HUES6 (cell line): ENCODE measurements around the gene CCDC14.
"Not testable (repeated sequence)": the region's sequence is repeated elsewhere in the genome, so short reads cannot be mapped to it uniquely, and the experiment has no call there.

Source experiments
- H3K27ac ChIP-seq: 2 replicates; pipeline ENCODE4 v1.7.0; 2013; ENCODE audit warnings: low read depth, mild to moderate bottlenecking, low read length, inconsistent platforms
- H3K27me3 ChIP-seq: 2 replicates; pipeline ENCODE4 v1.6.1; 2013; ENCODE audit warnings: low read length; ENCODE audit not compliant: control insufficient read depth, insufficient read depth
- H3K36me3 ChIP-seq: 2 replicates; pipeline ENCODE4 v1.6.1; 2013; ENCODE audit warnings: low read length; ENCODE audit not compliant: control insufficient read depth, insufficient read depth
- H3K4me1 ChIP-seq: 2 replicates; pipeline ENCODE4 v1.6.1; 2013; ENCODE audit warnings: low read length; ENCODE audit not compliant: control insufficient read depth, insufficient read depth
- H3K4me3 ChIP-seq: 2 replicates; pipeline ENCODE4 v1.5.1; 2013; ENCODE audit warnings: low read depth, low read length
- H3K9ac ChIP-seq: one replicate; pipeline ENCODE4 v1.6.1; 2013; ENCODE audit warnings: mild to moderate bottlenecking, low read length
- H3K9me3 ChIP-seq: 2 replicates; pipeline ENCODE4 v1.6.1; 2013; ENCODE audit warnings: low read depth, low read length; ENCODE audit not compliant: control insufficient read depth, insufficient read depth

Gene CCDC14

DNA sequence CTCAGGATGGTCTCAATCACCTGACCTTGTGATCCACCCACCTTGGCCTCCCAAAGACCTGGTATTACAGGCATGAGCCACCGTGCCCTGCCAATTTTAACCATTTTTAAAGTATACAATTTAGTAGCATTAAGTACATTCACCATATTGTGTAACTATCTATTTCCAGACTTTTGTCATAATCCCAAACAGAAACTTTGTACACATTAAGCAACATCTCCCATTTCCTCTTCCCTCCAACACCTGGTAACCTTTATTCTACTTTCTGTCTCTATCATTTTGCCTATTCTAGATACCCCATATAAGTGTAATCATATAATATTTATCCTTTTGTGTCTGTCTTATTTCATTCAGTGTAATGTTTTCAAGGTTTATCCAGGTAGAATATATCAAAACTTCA is 68.0 kb downstream of the CCDC14 start:
- Histone ChIP-seq H3K27me3 (no peaks in the 10 kb centered on the region), H3K36me3 (no peaks in the 10 kb centered on the region), H3K9me3 (peaks cover 32% of the 10 kb centered on the region), H3K27ac (no peak overlapping the region), H3K4me1 (no peaks in the 10 kb centered on the region), H3K9ac (no peak overlapping the region), H3K4me3 (no peak overlapping the region)

DNA sequence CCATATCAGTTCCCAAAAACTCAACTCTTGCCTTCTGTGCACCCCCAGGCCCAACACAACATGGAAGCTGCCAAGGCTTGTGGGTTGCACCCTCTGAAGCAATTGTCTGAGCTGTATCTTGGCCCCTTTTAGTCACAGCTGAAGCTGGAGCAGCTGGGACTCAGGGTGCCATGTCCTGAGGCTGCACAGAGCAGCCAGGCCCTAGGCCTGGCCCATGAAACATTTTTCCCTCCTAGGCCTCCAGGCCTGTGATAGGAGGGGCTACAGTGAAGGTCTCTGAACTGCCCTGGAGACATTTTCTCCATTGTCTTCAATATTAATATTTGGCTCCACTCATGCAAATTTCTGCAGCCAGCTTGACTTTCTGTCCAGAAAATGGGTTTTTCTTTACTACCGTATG is 68.8 kb downstream of the CCDC14 start:
- Histone ChIP-seq H3K4me1 (no peaks in the 10 kb centered on the region), H3K9ac (no peak overlapping the region), H3K9me3 (peaks cover 32% of the 10 kb centered on the region), H3K4me3 (no peak overlapping the region), H3K27me3 (no peaks in the 10 kb centered on the region), H3K27ac (no peak overlapping the region), H3K36me3 (no peaks in the 10 kb centered on the region)

DNA sequence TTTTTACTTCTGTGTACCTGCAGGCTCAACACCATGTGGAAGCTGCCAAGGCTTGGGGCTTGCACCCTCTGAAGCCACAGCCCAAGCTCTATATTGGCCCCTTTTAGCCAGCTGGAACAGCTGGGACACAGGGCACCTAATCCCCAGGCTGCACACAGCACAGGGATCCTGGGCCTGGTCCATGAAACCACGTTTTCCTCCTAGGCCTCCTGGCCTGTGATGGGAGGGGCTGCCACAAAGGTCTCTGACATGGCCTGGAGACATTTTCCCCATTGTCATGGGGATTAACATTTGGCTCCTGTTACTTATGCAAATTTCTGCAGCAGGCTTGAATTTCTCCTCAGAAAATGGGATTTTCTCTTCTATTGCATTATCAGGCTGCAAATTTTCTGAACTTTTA is 70.0 kb downstream of the CCDC14 start:
- peaks cover 32% of the 10 kb centered on the region for H3K9me3 ChIP-seq

DNA sequence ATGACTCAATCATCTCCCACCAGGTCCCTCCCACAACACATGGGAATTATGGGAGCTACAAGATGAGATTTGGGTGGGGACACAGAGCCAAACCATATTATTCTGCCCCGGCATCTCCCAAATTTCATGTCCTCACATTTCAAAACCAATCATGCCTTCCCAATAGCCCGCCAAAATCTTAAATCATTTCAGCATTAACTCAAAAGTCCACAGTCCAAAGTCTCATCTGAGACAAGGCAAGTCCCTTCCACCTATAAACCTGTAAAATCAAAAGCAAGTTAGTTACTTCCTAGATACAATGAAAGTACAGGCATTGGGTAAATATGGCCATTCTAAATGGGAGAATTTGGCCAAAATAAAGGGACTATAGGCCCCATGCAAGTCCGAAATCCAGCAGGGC is 70.9 kb downstream of the CCDC14 start:
- H3K9ac ChIP-seq, H3K4me1 ChIP-seq, H3K27me3 ChIP-seq, H3K4me3 ChIP-seq, H3K27ac ChIP-seq, H3K36me3 ChIP-seq: not testable (repeated sequence)
- peaks cover 32% of the 10 kb centered on the region for H3K9me3 ChIP-seq

More for the DNA sequence above, 70.0 kb downstream of the CCDC14 start:
- not testable (repeated sequence) for H3K27ac ChIP-seq, H3K9ac ChIP-seq, H3K4me3 ChIP-seq, H3K36me3 ChIP-seq, H3K27me3 ChIP-seq, H3K4me1 ChIP-seq

DNA sequence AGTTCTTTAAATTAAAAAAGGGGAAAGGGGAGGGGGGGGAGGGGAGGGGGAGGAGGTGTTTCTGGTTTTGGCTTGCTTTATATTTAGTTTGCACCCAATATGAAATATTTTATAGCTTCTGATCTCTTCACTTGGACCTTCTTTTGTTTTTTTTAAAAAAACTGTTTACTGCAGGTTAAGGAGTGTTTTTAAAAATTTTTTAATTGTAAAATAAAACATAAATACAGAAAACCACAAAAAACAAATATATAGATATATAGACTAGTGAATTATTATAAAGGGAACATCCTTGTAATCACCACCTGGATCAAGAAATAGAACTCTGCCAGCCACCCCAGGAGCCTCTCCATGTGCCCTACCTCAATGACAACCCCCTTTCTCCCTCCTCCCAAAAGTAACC is 76.0 kb downstream of the CCDC14 start:
- Histone ChIP-seq H3K4me3 (peak overlapping the region; percentile 52; the same call in 1 of the 2 replicates), H3K36me3 (no peaks in the 10 kb centered on the region), H3K27me3 (peaks cover 20% of the 10 kb centered on the region), H3K4me1 (no peaks in the 10 kb centered on the region), H3K9ac (no peak overlapping the region), H3K27ac (no peak overlapping the region), H3K9me3 (peaks cover 2% of the 10 kb centered on the region; the same call in 1 of the 2 replicates)

DNA sequence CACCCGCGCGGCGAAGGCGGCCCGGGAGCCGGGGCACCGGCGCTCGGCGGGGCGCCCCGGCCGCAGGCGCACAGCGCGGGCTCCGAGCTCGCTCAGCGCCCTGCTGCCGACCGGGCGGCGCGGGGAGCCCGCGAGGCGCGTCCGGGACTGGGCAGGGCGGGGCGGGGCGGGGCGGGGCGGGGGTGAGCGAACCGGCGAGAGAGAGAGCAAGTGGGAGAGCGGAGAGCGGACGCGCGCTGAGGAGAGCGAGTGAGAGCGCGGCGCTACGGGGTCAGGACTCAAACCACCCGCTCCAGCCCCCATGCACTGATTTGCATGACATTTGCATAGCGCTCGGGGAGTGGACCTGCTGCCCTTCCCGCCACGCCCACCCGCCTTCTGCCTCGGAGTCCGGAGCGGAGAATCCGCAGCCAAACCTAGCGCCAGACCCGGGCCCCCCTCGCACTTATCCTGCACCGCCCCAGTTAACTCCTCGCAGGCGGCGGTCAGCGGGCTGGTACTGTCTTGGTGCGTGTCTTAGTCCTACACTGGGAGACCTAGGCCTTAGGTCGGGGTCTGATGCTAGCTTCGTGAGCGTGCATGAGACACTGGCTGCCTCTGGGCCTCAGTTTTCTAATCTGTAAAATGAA is 76.7 kb downstream of the CCDC14 start, which contains the start of gene MYLK:
TSS of gene MYLK (minus strand) at position 130 of the 629 bp plus-strand sequence. CDS start 90,491 bp downstream, outside the sequence.
- 0 out of 2 replicates have a peak within 1 kb of the TSS, but pooled peaks have one; percentile 46 for H3K27ac ChIP-seq
- no peaks in the 10 kb centered on the region for H3K9me3 ChIP-seq
- H3K36me3 ChIP-seq, result no peaks in the 10 kb centered on the region
- H3K4me1 ChIP-seq, result no peaks in the 10 kb centered on the region
- peaks cover 20% of the 10 kb centered on the region for H3K27me3 ChIP-seq
- H3K4me3 ChIP-seq, result peak within 1 kb of the TSS; percentile 65
- H3K9ac ChIP-seq, result peak within 1 kb of the TSS; percentile 38

DNA sequence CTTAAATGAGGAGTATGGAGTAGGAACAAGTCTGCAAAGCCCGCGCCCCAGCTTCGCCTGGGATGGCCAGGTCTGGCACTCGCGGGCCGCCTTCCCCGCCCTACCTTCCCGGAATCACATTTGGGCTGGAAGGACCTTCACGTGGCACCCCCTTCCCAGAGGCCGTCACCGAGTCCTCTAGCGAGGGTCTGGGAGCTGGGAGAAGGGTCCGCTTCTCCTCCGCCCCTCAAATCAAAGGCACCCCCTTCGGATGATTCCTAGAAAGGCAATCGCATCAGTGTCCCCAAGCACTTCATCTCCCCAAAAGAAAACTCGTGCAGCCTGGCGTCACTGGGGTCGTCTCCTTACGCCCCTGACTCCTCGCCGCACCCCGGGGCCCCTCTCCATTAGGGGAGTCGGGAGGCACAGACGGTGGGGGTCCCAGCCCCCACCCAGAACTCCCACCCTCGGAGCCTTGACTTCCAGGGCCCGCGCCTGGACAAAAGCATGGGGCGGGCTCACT is 77.3 kb downstream of the CCDC14 start:
- Histone ChIP-seq H3K36me3 (no peaks in the 10 kb centered on the region), H3K9me3 (no peaks in the 10 kb centered on the region), H3K9ac (peak overlapping the region; percentile 38), H3K4me1 (no peaks in the 10 kb centered on the region), H3K27ac (0 out of 2 replicates have a peak overlapping the region, but pooled peaks have one; percentile 46), H3K4me3 (peak overlapping the region; percentile 65), H3K27me3 (peaks cover 20% of the 10 kb centered on the region)

DNA sequence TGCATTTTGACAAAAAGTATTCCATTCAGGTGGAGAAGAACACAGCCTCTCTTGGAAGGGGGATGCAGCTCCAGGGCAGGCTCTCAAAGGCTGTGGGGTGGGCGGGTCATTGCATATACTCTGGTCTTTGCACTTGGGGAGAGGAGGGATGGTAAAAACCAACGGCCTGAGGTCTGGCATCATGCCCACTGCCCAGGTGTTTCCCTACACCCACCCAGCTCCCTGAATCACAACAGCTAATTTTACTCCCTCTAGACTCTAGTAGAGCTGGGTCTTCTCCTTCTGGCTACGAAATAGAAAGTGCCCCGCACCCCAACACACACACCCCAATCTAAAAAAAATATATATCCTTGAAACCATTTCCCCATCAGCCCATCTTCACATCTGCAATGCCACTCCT is 77.9 kb downstream of the CCDC14 start:
- no peaks in the 10 kb centered on the region for H3K9me3 ChIP-seq
- no peak overlapping the region for H3K9ac ChIP-seq
- H3K27me3 ChIP-seq, result peaks cover 20% of the 10 kb centered on the region
- H3K4me3 ChIP-seq, result peak overlapping the region; percentile 65
- H3K27ac ChIP-seq, result no peak overlapping the region
- H3K4me1 ChIP-seq, result no peaks in the 10 kb centered on the region
- no peaks in the 10 kb centered on the region for H3K36me3 ChIP-seq

DNA sequence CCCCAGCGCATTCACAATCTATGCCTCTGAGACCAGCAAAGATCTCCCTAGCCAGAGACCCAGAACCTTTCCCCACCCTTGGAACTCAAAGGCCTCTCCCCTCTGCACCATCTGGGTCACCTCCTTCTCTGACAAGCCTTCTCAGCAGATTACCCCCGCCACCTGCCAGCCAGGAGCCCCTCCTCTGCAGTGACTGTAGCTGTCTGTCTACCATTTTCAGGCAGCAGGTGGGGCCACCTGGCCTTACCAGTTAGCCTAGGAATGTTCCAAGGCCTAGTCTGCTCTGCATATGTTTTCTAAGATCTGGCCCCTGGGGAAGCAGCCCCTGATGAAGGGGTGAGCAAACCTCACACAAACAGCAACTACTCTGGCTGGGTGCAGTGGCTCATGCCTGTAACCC is 79.3 kb downstream of the CCDC14 start:
- H3K4me1 ChIP-seq, result no peaks in the 10 kb centered on the region
- H3K36me3 ChIP-seq, result no peaks in the 10 kb centered on the region
- H3K4me3 ChIP-seq, result no peak overlapping the region
- no peak overlapping the region for H3K27ac ChIP-seq
- H3K27me3 ChIP-seq, result peaks cover 20% of the 10 kb centered on the region
- H3K9me3 ChIP-seq, result no peaks in the 10 kb centered on the region
- H3K9ac ChIP-seq, result no peak overlapping the region

DNA sequence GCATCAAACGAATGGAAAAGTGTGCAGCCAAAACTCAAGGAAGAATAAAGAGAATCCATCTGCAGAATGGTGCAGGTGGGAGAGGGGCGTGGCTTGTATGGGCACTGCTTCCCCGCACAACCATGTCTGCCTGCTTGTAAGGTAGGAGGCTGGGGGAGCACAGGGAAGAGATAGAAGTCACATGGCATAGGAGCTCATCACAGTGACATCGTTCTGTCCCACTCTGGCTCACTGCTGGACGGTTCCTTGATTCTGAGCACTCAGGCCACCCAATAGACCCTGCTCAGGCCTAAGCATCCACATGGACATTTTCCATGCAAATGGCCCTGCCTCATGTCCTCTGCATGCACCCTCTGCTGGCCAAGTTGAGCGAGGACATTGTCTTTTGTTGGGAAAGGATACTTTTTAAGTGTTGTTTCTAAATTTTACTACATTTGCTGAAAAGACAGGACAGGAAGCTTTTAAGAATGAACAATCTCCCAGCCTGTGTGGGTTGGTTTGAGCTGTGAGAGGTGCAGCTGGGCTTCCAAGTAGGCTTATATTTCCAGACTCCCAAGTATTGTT is 79.9 kb downstream of the CCDC14 start:
- Histone ChIP-seq H3K9ac (no peak overlapping the region), H3K4me3 (no peak overlapping the region), H3K36me3 (no peaks in the 10 kb centered on the region), H3K4me1 (no peaks in the 10 kb centered on the region), H3K27ac (no peak overlapping the region), H3K9me3 (no peaks in the 10 kb centered on the region), H3K27me3 (peaks cover 20% of the 10 kb centered on the region)

DNA sequence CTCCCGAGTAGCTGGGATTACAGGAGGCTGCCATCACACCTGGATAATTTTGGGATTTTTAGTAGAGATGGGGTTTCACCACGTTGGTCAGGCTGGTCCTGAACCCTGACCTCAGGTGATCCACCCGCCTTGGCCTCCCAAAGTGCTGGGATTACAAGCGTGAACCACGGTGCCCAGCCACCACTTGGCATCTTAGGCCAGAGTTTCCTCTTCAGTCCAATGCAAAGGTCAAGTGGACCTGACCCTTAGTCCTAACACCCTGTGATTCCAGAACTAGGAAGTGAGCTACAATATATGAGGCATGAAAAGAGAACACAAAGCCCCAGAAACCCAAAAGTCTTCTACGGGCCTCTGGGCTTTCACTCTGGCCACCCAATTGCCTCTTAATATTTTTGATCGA is 82.2 kb downstream of the CCDC14 start:
- Histone ChIP-seq H3K4me1 (no peaks in the 10 kb centered on the region), H3K27me3 (peaks cover 15% of the 10 kb centered on the region), H3K9me3 (no peaks in the 10 kb centered on the region), H3K36me3 (no peaks in the 10 kb centered on the region), H3K27ac (no peak overlapping the region), H3K9ac (no peak overlapping the region), H3K4me3 (no peak overlapping the region)
